Bronchial epithelial cell (primary cell): Measurements from ENCODE around the gene BCAS3. TPM values are rescaled to one million over a fixed set of nuclear protein-coding genes. Genes with fewer than 3 reads are reported as not detected.

ENCODE experiments used
- DNase-seq: peaks from one replicate; pipeline ENCODE4 v3.0.0-alpha.2; 2010; ENCODE audit warnings: low read depth
- FAIRE-seq: peaks from 2 replicates; lab custom pipeline; 2011; peaks lifted over from hg19 to GRCh38; lab: Jason Lieb, UNC
- H3K27me3 ChIP-seq: 2 replicates; pipeline ENCODE4 v1.5.1; 2011; ENCODE audit warnings: low read length; ENCODE audit not compliant: control insufficient read depth, insufficient read depth
- H3K36me3 ChIP-seq: 2 replicates; pipeline ENCODE4 v1.5.1; 2011; ENCODE audit warnings: low read length; ENCODE audit not compliant: control insufficient read depth, insufficient read depth
- H3K4me3 ChIP-seq: 2 replicates; pipeline ENCODE4 v1.5.1; 2011; ENCODE audit warnings: mild to moderate bottlenecking, low read depth, low read length, control low read depth
- CTCF ChIP-seq: IDR thresholded peaks from 2 replicates; pipeline ENCODE4 v1.5.1; 2011; ENCODE audit warnings: mild to moderate bottlenecking, moderate library complexity, low read length, control low read depth, inconsistent platforms; ENCODE audit not compliant: insufficient read depth, severe bottlenecking
- total RNA-seq: library from RNA; depleted of rRNA; stranded (reverse); fragments of >200 nt; gene quantifications from 2 replicates; pipeline ENCODE4 v1.2.1, GENCODE V29; 2014

Gene BCAS3
- total RNA-seq, 1 donor from 2014 or later, result 10.3 TPM

- H3K36me3 ChIP-seq, result no peaks in the 10 kb centered on the region
Observed at GRCh38 chr17:61398721-61399130, 721.1 kb downstream of the BCAS3 start.

GRCh38 chr17:61399131-61400065 lies 721.7 kb downstream of the BCAS3 start, which contains the start of gene TBX2:
Gene TBX2 (plus strand): TSS chr17:61399843. CDS start chr17:61400177, 334 bp downstream.
- peaks cover 65% of the 10 kb centered on the region for H3K27me3 ChIP-seq
- no peaks in the 10 kb centered on the region for H3K36me3 ChIP-seq
- DNase-seq, result no peak
- TF ChIP-seq CTCF, result no peak
- H3K4me3 ChIP-seq, result no peak within 1 kb of the TSS
- no peak for FAIRE-seq

More at GRCh38 chr17:61398721-61399130, 721.1 kb downstream of the BCAS3 start:
- FAIRE-seq (no peak), DNase-seq (no peak)
- H3K4me3 ChIP-seq, result no peak overlapping the region
- TF ChIP-seq CTCF, result no peak
- peaks cover 61% of the 10 kb centered on the region for H3K27me3 ChIP-seq

GRCh38 chr17:61400066-61400716 lies 722.5 kb downstream of the BCAS3 start:
- no peaks in the 10 kb centered on the region for H3K36me3 ChIP-seq
- DNase-seq, result no peak
- peaks cover 67% of the 10 kb centered on the region for H3K27me3 ChIP-seq
- H3K4me3 ChIP-seq, result no peak overlapping the region
- no peak for TF ChIP-seq CTCF
- FAIRE-seq, result no peak

GRCh38 chr17:61400717-61401388 lies 723.2 kb downstream of the BCAS3 start:
- Histone ChIP-seq H3K36me3 (no peaks in the 10 kb centered on the region), H3K4me3 (no peak overlapping the region), H3K27me3 (peaks cover 66% of the 10 kb centered on the region)
- no peak for FAIRE-seq
- DNase-seq, result no peak
- TF ChIP-seq CTCF, result no peak

GRCh38 chr17:61401389-61402072 lies 723.9 kb downstream of the BCAS3 start:
- TF ChIP-seq CTCF, result no peak
- DNase-seq, result no peak
- Histone ChIP-seq H3K4me3 (no peak overlapping the region), H3K36me3 (no peaks in the 10 kb centered on the region), H3K27me3 (peaks cover 66% of the 10 kb centered on the region)
- no peak for FAIRE-seq
